HG02610 (cell line): ENCODE results near the gene SPOCK1.
"Not testable (repeated sequence)": the region's sequence is repeated elsewhere in the genome, so short reads cannot be mapped to it uniquely, and the experiment has no call there.

Source experiments
- ATAC-seq: cut with Tn5 transposase; IDR thresholded peaks from one replicate; pipeline ENCODE4 v1.9.1; 2021; ENCODE audit warnings: mild to moderate bottlenecking, moderate library complexity; ENCODE audit not compliant: unreplicated experiment

Gene SPOCK1

GRCh38 chr5:137498736-137499505 is at the start of gene SPOCK1:
TSS of gene SPOCK1 (minus strand) at chr5:137499326.
- ATAC-seq: peak; percentile 86

GRCh38 chr5:137545956-137546355 is 46.8 kb upstream of the SPOCK1 start:
- no peak for ATAC-seq

GRCh38 chr5:137535449-137535848 is 36.3 kb upstream of the SPOCK1 start:
- not testable (repeated sequence) for ATAC-seq

GRCh38 chr5:137533963-137534362 is 34.8 kb upstream of the SPOCK1 start:
- ATAC-seq: no peak

GRCh38 chr5:137531266-137531665 is 32.1 kb upstream of the SPOCK1 start:
- ATAC-seq: no peak

- ATAC-seq: no peak
These were observed 22.1 kb upstream of the SPOCK1 start for GRCh38 chr5:137521246-137521645.

GRCh38 chr5:137516961-137517360 is 17.8 kb upstream of the SPOCK1 start:
- no peak for ATAC-seq

- no peak for ATAC-seq
These were observed 17.2 kb upstream of the SPOCK1 start for GRCh38 chr5:137516251-137516797.

- ATAC-seq: no peak
These were observed 16.1 kb upstream of the SPOCK1 start for GRCh38 chr5:137515238-137515637.

GRCh38 chr5:137510671-137511070 is 11.5 kb upstream of the SPOCK1 start:
- no peak for ATAC-seq

- no peak for ATAC-seq
These were observed 8.0 kb upstream of the SPOCK1 start for GRCh38 chr5:137507150-137507549.

GRCh38 chr5:137506296-137506695 is 7.2 kb upstream of the SPOCK1 start:
- ATAC-seq: no peak

- no peak for ATAC-seq
These were observed 5.8 kb upstream of the SPOCK1 start for GRCh38 chr5:137504916-137505315.

GRCh38 chr5:137503456-137503855 is 4.3 kb upstream of the SPOCK1 start:
- no peak for ATAC-seq

- no peak for ATAC-seq
These were observed 3.5 kb upstream of the SPOCK1 start for GRCh38 chr5:137502632-137503031.

GRCh38 chr5:137501846-137502406 is 2.8 kb upstream of the SPOCK1 start:
- ATAC-seq: no peak

GRCh38 chr5:137501226-137501625 is 2.1 kb upstream of the SPOCK1 start:
- ATAC-seq: no peak

- ATAC-seq: no peak
These were observed 1.6 kb upstream of the SPOCK1 start for GRCh38 chr5:137500615-137501225.

GRCh38 chr5:137499506-137499847 is 351 bp upstream of the SPOCK1 start:
- not testable (repeated sequence) for ATAC-seq

GRCh38 chr5:137498301-137498735 is 808 bp downstream of the SPOCK1 start:
- ATAC-seq: no peak

GRCh38 chr5:137497396-137498290 is 1.5 kb downstream of the SPOCK1 start:
- no peak for ATAC-seq
